K562 (cell line): ENCODE data around the gene AHCYL2. TPM values are rescaled to one million over a fixed set of nuclear protein-coding genes. Genes with fewer than 3 reads are reported as not detected.
"Not testable (repeated sequence)": the region's sequence is repeated elsewhere in the genome, so short reads cannot be mapped to it uniquely, and the experiment has no call there.

Experiments
- ATAC-seq: fragments of 200-7000 bp; cut with Tn5 transposase; 3 replicates; pipeline ENCODE4 v1.9.1; 2020; ENCODE audit warnings: moderate library complexity
- BruUV-seq: library from RNA; stranded (reverse); fragments of 400-500 nt; replicated peaks from 2 replicates; lab custom pipeline; 2021; lab: Mats Ljungman, UMichigan
- CTCF ChIA-PET: fragments of 300-600 bp; formaldehyde crosslinking; extraction: SDS; loops from one replicate; lab custom pipeline; 2021; ENCODE audit warnings: low intra/inter-chr PET ratio; lab: Yijun Ruan, JAX
- POLR2A ChIA-PET: fragments of 300-600, 350-650 bp; sonication (Branson Sonifier 250); formaldehyde crosslinking; extraction: SDS; loops from one replicate; lab custom pipeline; 2021; ENCODE audit warnings: antibody characterized with exemption, inconsistent platforms; lab: Yijun Ruan, JAX
- DNase-seq, 4 experiments: peaks; one replicate each; pipeline versions ENCODE4 v3.0.0 to v3.0.0-alpha.2; 2011 to 2018; ENCODE audit warnings: low spot score in 3 of 4, mixed read lengths in 3 of 4; ENCODE audit errors: extremely low read depth in 1 of 4
- FAIRE-seq: peaks from 2 replicates; lab custom pipeline; 2011; peaks lifted over from hg19 to GRCh38; lab: Jason Lieb, UNC
- H2AFZ ChIP-seq: 2 replicates; pipeline ENCODE4 v1.6.0; 2011; ENCODE audit warnings: low read depth, low read length, control low read depth, inconsistent platforms
- H3K27ac ChIP-seq: fragments of 200-600 bp; 3 replicates; pipeline ENCODE4 v1.8.0; 2011; ENCODE audit warnings: low read depth, mild to moderate bottlenecking, control low read depth, inconsistent platforms, low read length, moderate library complexity, mixed read lengths; ENCODE audit errors: extremely low read depth
- H3K27me3 ChIP-seq, 2 experiments: fragments of 300-600 bp in 1 of 2; 2 replicates in 1 of 2; 3 replicates in 1 of 2; pipeline versions ENCODE4 v1.6.0 to v1.8.0; 2011; ENCODE audit warnings: inconsistent platforms in 2 of 2, low read length in 2 of 2, mild to moderate bottlenecking in 1 of 2, mixed read lengths in 1 of 2, moderate library complexity in 1 of 2; ENCODE audit not compliant: control insufficient read depth in 2 of 2, insufficient read depth in 2 of 2
- H3K36me3 ChIP-seq: fragments of 300-600 bp; 3 replicates; pipeline ENCODE4 v1.8.0; 2011; ENCODE audit warnings: mild to moderate bottlenecking, low read length, inconsistent platforms; ENCODE audit not compliant: control insufficient read depth, insufficient read depth
- H3K4me1 ChIP-seq, 2 experiments: fragments of 200-600 bp in 1 of 2; replicated peaks in 1 of 2; 2 replicates in 1 of 2; 3 replicates in 1 of 2; pipeline versions ENCODE4 v1.5.1 to v1.8.0; 2011; ENCODE audit warnings: inconsistent platforms in 2 of 2, low read length in 2 of 2, mild to moderate bottlenecking in 1 of 2, mixed read lengths in 1 of 2, moderate library complexity in 1 of 2; ENCODE audit not compliant: control insufficient read depth in 2 of 2, insufficient read depth in 2 of 2
- H3K4me2 ChIP-seq: 2 replicates; pipeline ENCODE4 v1.6.1; 2011; ENCODE audit warnings: low read length, control low read depth, inconsistent platforms, mixed read lengths; ENCODE audit not compliant: insufficient read depth
- H3K4me3 ChIP-seq: fragments of 200-600 bp; sonication (generic), shearing (Covaris generic); 2 replicates; pipeline ENCODE4 v1.5.1; 2016; ENCODE audit warnings: control low read depth, inconsistent platforms
- H3K79me2 ChIP-seq: fragments of 200-600 bp; 3 replicates; pipeline ENCODE4 v1.8.0; 2011; ENCODE audit warnings: low read length, inconsistent platforms; ENCODE audit not compliant: control insufficient read depth, insufficient read depth
- H3K9ac ChIP-seq, 2 experiments: 2 replicates each; pipeline versions ENCODE4 v1.6.0 to v1.6.1; 2011; ENCODE audit warnings: low read depth in 2 of 2, low read length in 2 of 2, control low read depth in 1 of 2, inconsistent platforms in 1 of 2, mild to moderate bottlenecking in 1 of 2, mixed read lengths in 1 of 2; ENCODE audit not compliant: insufficient read depth in 1 of 2
- H3K9me1 ChIP-seq: one replicate; pipeline ENCODE4 v1.6.0; 2011; ENCODE audit warnings: inconsistent platforms, mild to moderate bottlenecking, low read length, moderate library complexity; ENCODE audit not compliant: control insufficient read depth, insufficient read depth
- H3K9me3 ChIP-seq: replicated peaks from 2 replicates; pipeline ENCODE4 v1.5.1; 2011; ENCODE audit warnings: low read depth, low read length, inconsistent platforms; ENCODE audit not compliant: control insufficient read depth, insufficient read depth
- H4K20me1 ChIP-seq: replicated peaks from 2 replicates; pipeline ENCODE4 v1.6.1; 2011; ENCODE audit warnings: low read length, inconsistent platforms, mixed read lengths; ENCODE audit not compliant: control insufficient read depth, insufficient read depth
- POLR2G ChIP-seq: fragments of 200-400 bp; formaldehyde crosslinking; IDR thresholded peaks from 2 replicates; pipeline ENCODE4 v1.6.1; 2017; ENCODE audit warnings: low read depth, mild to moderate bottlenecking, antibody characterized with exemption, low read length, moderate library complexity
- WGBS: fragments of 100-300 bp; shearing (Covaris generic); methylation state at CpG from one replicate; pipeline ENCODE4 v1.1.6; 2016; ENCODE audit warnings: low coverage, mixed read lengths; ENCODE audit not compliant: insufficient coverage; ENCODE audit errors: missing lambda C conversion rate; 5-methylcytosine and 5-hydroxymethylcytosine counted together
- in situ Hi-C: fragments of 300-500 bp; cut with MboI; formaldehyde crosslinking; loops from 4 replicates; pipeline ENCODE4 v1.15.0; 2018; ENCODE audit warnings: inconsistent platforms, mixed read lengths
- intact Hi-C: fragments of 100-400 bp; cut with micrococcal nuclease; formaldehyde crosslinking; loops from 2 replicates; pipeline ENCODE4 v1.14.2; 2022
- polyA plus RNA-seq, 8 experiments: library from polyadenylated mRNA; depleted of rRNA in 4 of 8; stranded (reverse) in 5 of 8; unstranded in 3 of 8; fragments of >200 nt; fragmentation: Nextera tagmentation in 2 of 8; fragmentation: Illumina TruSeq in 1 of 8; extraction: Ambion mirVana in 2 of 8; extraction: Trizol in 1 of 8; gene quantifications; 2 replicates each; pipeline versions ENCODE4 v1.2.1 to v1.2.3, GENCODE V29; 2011 to 2014; ENCODE audit warnings: inconsistent platforms in 1 of 8, missing spikeins in 1 of 8
- small RNA-seq: library from RNA; depleted of rRNA; stranded (forward); fragments of <200 nt; gene quantifications from one replicate; pipeline ENCODE3, GENCODE V24; 2014
- total RNA-seq, 7 experiments: library from RNA; depleted of rRNA in 6 of 7; stranded (reverse); fragments of >200 nt in 6 of 7; fragmentation: Illumina TruSeq in 2 of 7; extraction: Trizol in 2 of 7; gene quantifications; 2 replicates each; pipeline versions ENCODE4 v1.2.1 to v1.2.3, GENCODE V29; 2011 to 2021; ENCODE audit warnings: low replicate concordance in 1 of 7
- TF ChIP-seq, protein P1 (sequence below): sonication (generic); formaldehyde crosslinking; IDR thresholded peaks from 2 replicates; pipeline ENCODE4 v1.8.1; 2023; ENCODE audit warnings: mild to moderate bottlenecking, missing genetic modification reagents

AHCYL2 gene
- total and polyA plus RNA-seq, 9 of the 15 experiments (the other 6 are each of a cell fraction or from before 2014, with no cell fraction given): 0.93 to 10.5 (median 5.2) TPM

GRCh38 chr7:129476398-129476797 lies 251.6 kb downstream of the AHCYL2 start:
- BruUV-seq, H3K4me1 ChIP-seq, H3K4me3 ChIP-seq, H4K20me1 ChIP-seq, H3K27ac ChIP-seq, H2AFZ ChIP-seq, H3K4me2 ChIP-seq, in situ Hi-C loops, CTCF ChIA-PET, H3K9me1 ChIP-seq, H3K27me3 ChIP-seq, FAIRE-seq, ATAC-seq, POLR2A ChIA-PET, H3K79me2 ChIP-seq, DNase-seq, H3K9me3 ChIP-seq, intact Hi-C loops, H3K9ac ChIP-seq: not testable (repeated sequence)
- 0 out of 2 replicates have a peak, but pooled peaks have one; percentile 35 for TF ChIP-seq POLR2G
- TF ChIP-seq, protein P1, sequence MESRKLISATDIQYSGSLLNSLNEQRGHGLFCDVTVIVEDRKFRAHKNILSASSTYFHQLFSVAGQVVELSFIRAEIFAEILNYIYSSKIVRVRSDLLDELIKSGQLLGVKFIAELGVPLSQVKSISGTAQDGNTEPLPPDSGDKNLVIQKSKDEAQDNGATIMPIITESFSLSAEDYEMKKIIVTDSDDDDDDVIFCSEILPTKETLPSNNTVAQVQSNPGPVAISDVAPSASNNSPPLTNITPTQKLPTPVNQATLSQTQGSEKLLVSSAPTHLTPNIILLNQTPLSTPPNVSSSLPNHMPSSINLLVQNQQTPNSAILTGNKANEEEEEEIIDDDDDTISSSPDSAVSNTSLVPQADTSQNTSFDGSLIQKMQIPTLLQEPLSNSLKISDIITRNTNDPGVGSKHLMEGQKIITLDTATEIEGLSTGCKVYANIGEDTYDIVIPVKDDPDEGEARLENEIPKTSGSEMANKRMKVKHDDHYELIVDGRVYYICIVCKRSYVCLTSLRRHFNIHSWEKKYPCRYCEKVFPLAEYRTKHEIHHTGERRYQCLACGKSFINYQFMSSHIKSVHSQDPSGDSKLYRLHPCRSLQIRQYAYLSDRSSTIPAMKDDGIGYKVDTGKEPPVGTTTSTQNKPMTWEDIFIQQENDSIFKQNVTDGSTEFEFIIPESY (CRISPR knock-in tag): peak; percentile 19; the same call in 1 of the 2 replicates
- peaks cover 69% of the 10 kb centered on the region for H3K36me3 ChIP-seq
- WGBS: 96% methylated on average over 18 of the region's 27 CpGs

Small RNA genes within 50 kb of the gene (small RNA-seq; reads per million reads assigned to genes)
- gene AC009244.1 (not detected), gene SNRPGP3 (not detected)

Other genes starting within 250 kb of the AHCYL2 start
- 97.4 and 108 TPM in 2 replicates for gene TNPO3, start 169.9 kb upstream of the AHCYL2 start, total RNA-seq (2014; rRNA removed)
- gene TNPO3, start 169.9 kb upstream of the AHCYL2 start, total RNA-seq (2014; rRNA removed; fragmentation: Illumina TruSeq; extraction: Trizol): 110 and 113 TPM in 2 replicates
- 112 and 120 TPM in 2 replicates for gene TNPO3, start 169.9 kb upstream of the AHCYL2 start, total RNA-seq (2015; rRNA removed; fragmentation: Illumina TruSeq; extraction: Trizol)
- gene TNPO3, start 169.9 kb upstream of the AHCYL2 start, total RNA-seq (2021): 111 and 118 TPM in 2 replicates
- 92.3 and 125 TPM in 2 replicates for gene TNPO3, start 169.9 kb upstream of the AHCYL2 start, polyA plus RNA-seq (2011; rRNA removed)
- gene TNPO3, start 169.9 kb upstream of the AHCYL2 start, polyA plus RNA-seq (2014; fragmentation: Illumina TruSeq; extraction: Trizol): 123 and 124 TPM in 2 replicates
- 10 to 100 TPM; 35.8 to 46.0 TPM for gene TNPO3, start 169.9 kb upstream of the AHCYL2 start, polyA plus RNA-seq (2014; fragmentation: Nextera tagmentation; extraction: Ambion mirVana)
- 87.2 and 93.9 TPM in 2 replicates for gene TNPO3, start 169.9 kb upstream of the AHCYL2 start, polyA plus RNA-seq (2014; rRNA removed)
- 0.20 and 0.23 TPM in 2 replicates for gene TSPAN33, start 80.3 kb upstream of the AHCYL2 start, total RNA-seq (2014; rRNA removed)
- 0.19 and 0.25 TPM in 2 replicates for gene TSPAN33, start 80.3 kb upstream of the AHCYL2 start, total RNA-seq (2014; rRNA removed; fragmentation: Illumina TruSeq; extraction: Trizol)
- not detected in 2 replicates for gene TSPAN33, start 80.3 kb upstream of the AHCYL2 start, total RNA-seq (2015; rRNA removed; fragmentation: Illumina TruSeq; extraction: Trizol)
- gene TSPAN33, start 80.3 kb upstream of the AHCYL2 start, total RNA-seq (2021): 0.27 and 0.76 TPM in 2 replicates
- 1.2 and 1.5 TPM in 2 replicates for gene TSPAN33, start 80.3 kb upstream of the AHCYL2 start, polyA plus RNA-seq (2011; rRNA removed)
- 0.21 and 0.42 TPM in 2 replicates for gene TSPAN33, start 80.3 kb upstream of the AHCYL2 start, polyA plus RNA-seq (2014; fragmentation: Illumina TruSeq; extraction: Trizol)
- under 1 TPM in 1 of 2 experiments, not detected in 1; 0.03 TPM for gene TSPAN33, start 80.3 kb upstream of the AHCYL2 start, polyA plus RNA-seq (2014; fragmentation: Nextera tagmentation; extraction: Ambion mirVana)
- 0.19 TPM in 1 of 2 replicates, not detected in the other for gene TSPAN33, start 80.3 kb upstream of the AHCYL2 start, polyA plus RNA-seq (2014; rRNA removed)
- 0.05 TPM in 1 of 2 replicates, not detected in the other for gene SMO, start 36.4 kb upstream of the AHCYL2 start, total RNA-seq (2014; rRNA removed)
- not detected in 2 replicates for gene SMO, start 36.4 kb upstream of the AHCYL2 start, total RNA-seq (2014; rRNA removed; fragmentation: Illumina TruSeq; extraction: Trizol)
- not detected in 2 replicates for gene SMO, start 36.4 kb upstream of the AHCYL2 start, total RNA-seq (2015; rRNA removed; fragmentation: Illumina TruSeq; extraction: Trizol)
- 0.07 and 0.13 TPM in 2 replicates for gene SMO, start 36.4 kb upstream of the AHCYL2 start, total RNA-seq (2021)
- 0.10 and 0.11 TPM in 2 replicates for gene SMO, start 36.4 kb upstream of the AHCYL2 start, polyA plus RNA-seq (2011; rRNA removed)
- gene SMO, start 36.4 kb upstream of the AHCYL2 start, polyA plus RNA-seq (2014; fragmentation: Illumina TruSeq; extraction: Trizol): not detected in 2 replicates
- not detected for gene SMO, start 36.4 kb upstream of the AHCYL2 start, polyA plus RNA-seq (2014; fragmentation: Nextera tagmentation; extraction: Ambion mirVana)
- gene SMO, start 36.4 kb upstream of the AHCYL2 start, polyA plus RNA-seq (2014; rRNA removed): 0.11 TPM in 1 of 2 replicates, not detected in the other
- 38.5 and 39.8 TPM in 2 replicates for gene STRIP2, start 209.4 kb downstream of the AHCYL2 start, total RNA-seq (2014; rRNA removed)
- gene STRIP2, start 209.4 kb downstream of the AHCYL2 start, total RNA-seq (2014; rRNA removed; fragmentation: Illumina TruSeq; extraction: Trizol): 40.8 and 41.7 TPM in 2 replicates
- gene STRIP2, start 209.4 kb downstream of the AHCYL2 start, total RNA-seq (2015; rRNA removed; fragmentation: Illumina TruSeq; extraction: Trizol): 52.4 and 54.7 TPM in 2 replicates
- 50.3 and 56.3 TPM in 2 replicates for gene STRIP2, start 209.4 kb downstream of the AHCYL2 start, total RNA-seq (2021)
- gene STRIP2, start 209.4 kb downstream of the AHCYL2 start, polyA plus RNA-seq (2011; rRNA removed): 81.8 and 104 TPM in 2 replicates
- 42.3 TPM in 2 replicates for gene STRIP2, start 209.4 kb downstream of the AHCYL2 start, polyA plus RNA-seq (2014; fragmentation: Illumina TruSeq; extraction: Trizol)
- gene STRIP2, start 209.4 kb downstream of the AHCYL2 start, polyA plus RNA-seq (2014; fragmentation: Nextera tagmentation; extraction: Ambion mirVana): 10 to 100 TPM; 10.1 to 13.8 TPM
- gene STRIP2, start 209.4 kb downstream of the AHCYL2 start, polyA plus RNA-seq (2014; rRNA removed): 52.9 and 55.1 TPM in 2 replicates